HG03280 (cell line): Measurements from ENCODE around the gene GRIP2.

ENCODE experiments used
- ATAC-seq: cut with Tn5 transposase; IDR thresholded peaks from one replicate; pipeline ENCODE4 v1.9.1; 2021; ENCODE audit warnings: mild to moderate bottlenecking, moderate library complexity; ENCODE audit not compliant: unreplicated experiment

The GRIP2 gene

DNA sequence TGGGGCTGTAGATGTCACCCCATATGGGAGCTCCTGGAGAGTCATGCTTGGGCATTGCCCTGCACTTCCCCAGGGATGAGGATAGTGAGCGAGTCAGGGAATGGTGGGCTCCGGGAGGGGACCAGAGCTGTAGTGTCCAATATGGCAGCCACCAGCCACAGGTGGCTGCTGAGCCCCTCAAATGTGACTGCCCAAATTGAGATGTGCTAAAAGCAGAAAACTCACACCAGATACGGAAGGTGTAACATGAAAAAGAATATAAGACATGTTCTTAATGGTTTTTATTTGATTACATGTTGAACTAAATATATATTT, 31.7 kb downstream of the GRIP2 start:
- no peak for ATAC-seq

DNA sequence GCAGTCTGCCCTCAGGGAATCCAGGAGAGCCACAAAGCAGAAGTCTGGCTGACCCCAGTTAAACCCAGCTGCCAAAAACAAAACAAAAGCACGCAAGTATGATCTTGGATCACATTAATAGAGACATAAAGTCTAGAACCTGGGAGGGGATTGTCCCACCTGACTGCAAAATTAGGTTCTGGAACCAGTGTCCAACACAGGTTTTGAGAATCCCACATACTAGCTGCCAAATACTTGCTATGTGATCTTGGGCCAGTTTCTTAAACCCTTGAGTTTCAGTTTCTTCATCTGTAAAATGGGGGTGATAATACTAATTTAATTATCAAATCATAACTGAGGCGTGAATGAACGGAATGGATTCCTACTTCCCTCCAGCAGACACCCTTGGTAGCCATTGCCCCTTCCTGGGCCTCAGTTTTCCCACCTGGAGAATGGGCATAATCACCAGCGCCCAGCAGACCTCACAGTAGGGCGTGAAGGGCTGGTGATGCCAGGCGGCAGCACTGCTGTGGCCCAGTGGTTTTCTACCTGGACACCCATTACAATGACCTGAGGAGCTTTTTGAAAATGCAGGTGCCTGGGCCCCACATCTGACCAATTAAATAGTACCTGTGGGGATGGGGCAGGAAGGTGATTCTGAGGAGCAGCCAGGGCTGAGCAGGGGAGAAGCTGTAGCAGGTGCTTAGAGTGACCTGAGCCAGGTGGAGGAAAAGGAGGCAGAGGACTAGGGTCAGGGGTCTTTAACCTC, 32.2 kb downstream of the GRIP2 start:
- no peak for ATAC-seq

DNA sequence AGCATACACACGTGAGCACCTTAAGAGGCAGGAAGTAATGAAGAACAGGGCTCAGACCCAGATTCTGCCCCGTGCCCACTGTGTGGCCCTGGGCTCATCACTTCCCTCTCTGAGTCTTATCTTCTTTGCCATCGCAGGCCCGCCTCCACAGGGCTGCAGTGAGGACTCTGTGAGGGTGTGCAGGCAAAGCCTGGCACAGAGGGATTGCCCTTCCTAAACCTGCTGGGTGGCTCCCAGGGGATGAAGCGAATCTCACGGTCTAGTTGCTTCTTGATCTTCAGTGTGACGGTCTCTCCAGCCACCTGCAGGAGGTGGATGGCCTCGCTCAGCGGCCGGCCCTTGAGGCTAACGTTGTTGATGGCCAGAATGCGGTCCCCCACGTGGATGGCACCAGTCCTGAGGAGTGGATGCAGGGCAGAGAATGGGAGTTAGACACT, 32.8 kb downstream of the GRIP2 start:
- ATAC-seq, result no peak

DNA sequence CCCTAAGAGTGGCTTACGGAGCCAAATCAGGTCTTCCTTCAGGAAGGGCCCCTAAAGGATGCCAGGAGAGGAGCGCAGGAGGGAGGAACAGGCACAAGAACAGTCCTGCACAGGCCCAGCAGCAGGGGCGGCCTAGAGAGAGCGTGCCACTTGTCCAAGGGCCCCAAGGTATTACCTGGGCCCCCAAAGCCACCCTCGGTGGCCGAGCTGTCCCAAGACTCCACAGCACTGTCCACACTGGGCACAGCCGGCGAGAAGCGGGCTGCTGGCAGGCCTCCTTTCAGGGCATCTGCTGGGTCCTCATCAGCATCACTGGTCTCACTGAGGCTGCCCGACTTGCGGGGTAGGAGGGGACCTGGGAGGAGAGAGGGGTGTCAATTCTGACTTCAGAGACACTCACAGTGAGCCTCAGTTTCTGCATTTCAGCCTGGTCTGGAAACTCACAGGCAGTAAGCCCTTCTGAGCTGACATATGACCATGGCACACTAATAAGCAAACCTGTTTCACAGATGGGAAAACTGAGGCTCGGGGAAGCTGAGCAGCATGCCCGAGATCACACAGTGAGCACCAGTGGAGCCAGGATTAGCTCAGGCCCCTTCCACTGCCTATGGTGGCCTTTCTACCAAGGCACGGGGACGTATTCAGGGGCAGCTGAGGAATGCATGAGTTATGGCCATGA, 33.4 kb downstream of the GRIP2 start:
- no peak for ATAC-seq

DNA sequence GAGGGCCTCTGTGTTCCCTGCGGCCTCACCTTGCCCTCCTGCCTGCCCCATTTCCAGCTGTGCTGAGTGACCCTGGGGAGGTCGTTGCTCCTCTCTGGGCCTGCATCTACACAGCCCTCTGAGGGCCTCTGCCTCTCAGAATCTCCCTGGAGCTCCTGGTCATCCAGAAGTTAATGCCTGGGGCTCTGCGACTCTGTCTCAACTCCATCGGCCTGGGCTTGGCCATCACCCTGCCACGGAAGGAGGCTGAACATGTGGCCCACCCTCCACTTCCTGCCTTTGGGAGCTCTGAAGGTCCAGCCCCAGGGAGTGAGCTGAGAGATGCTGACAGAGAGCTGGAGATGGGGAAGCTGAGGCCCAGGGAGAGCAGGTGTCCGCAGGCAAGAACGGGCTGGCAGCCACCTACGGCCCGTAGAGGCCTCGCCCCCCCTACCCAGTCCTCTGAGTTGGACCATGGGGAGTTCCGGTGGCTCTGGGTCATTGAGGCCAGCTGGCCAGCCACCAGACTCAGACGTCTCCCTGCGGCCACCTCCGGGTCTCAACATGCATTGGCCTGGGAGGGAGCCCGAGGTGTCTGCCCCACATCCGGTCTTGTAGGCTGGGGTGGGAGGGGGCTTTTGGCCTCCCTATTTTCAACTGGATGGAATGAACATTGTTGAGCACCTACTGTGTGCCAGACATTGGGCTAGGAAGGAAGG, 34.2 kb downstream of the GRIP2 start:
- ATAC-seq, result no peak

DNA sequence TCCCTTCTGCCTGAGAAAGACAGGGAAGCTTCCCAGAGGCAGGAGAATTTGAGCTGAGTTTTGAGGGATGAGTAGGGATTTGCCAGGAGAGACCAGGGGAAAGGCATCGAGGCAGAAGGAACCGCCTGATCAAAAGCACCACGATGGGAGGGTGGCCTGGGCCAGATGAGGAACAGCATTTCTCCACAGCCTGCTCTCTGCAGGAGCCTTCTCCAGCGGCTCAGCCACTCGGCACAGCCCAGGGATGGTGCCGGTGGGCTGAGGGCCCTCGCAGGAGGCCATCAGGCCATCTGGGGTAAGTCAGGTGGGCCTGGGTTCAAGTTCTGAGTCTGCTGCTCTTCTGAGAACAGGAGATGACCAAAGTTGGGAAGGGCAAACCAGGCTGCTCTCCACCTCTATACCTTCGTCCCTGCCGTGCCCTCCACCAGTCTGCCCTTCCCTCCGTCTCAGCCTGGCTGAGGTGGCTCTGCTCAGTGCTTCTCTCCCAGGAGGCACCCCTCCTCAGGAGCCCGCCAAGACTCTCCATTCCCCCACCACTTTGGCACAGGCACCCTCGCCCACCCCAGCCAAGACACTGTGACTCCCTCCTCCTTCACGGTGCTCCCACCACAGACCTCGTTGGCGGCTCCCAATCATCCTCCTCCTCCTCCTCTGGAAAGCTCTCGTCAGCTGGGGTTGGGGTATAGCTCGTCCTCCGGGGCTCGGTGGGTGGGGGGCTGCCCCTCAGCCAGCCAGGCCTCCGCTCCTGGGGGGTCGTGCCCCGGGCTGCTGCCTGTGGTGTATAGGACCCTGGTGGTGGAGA, 34.9 kb downstream of the GRIP2 start:
- no peak for ATAC-seq

DNA sequence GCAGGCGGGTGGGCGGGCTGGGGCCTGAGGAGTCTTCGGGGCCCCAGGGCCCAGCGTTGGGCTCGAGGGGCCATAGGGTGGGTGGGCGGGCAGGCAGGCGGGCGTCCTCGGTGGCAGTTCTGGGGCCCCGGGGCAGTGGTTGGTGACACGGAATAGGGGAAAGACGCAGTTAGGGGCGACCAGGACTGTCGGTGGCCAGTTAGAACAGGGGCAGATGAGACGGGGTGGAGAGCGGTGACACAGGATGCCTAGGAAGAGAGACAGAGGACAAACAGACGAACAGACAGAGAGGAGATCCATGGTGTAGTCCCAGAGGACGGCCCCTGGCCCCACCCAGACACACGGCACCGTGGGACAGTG, 36.5 kb downstream of the GRIP2 start:
- ATAC-seq, result no peak

DNA sequence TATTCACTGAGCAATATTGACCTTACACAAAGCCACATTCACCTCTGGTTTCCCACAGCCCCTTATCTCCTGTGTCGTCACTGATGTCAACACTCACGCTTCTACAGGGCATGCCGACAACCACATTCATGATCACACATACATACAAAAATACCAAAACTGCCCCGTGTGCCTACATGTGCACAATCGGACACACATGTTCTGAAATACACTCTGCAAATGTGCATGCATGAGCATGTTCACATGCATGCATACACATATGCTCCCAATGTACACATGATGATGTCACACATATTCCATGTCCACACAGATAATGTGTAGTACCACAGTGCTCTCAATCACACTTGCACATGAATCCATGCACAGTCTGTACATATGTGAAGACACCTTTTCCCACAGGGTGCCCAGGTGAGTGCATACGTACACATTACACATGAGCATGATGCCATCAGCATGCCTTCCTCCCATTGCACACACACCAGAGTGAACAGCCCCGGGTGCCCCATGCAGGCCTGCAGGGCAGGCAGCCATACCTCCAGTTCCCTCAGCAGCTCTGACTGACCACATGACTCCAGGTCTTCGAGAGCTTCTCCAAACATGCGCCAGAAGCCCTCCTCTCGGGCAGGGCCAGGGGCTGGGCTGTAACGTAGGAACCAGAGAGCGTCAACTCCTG, 37.0 kb downstream of the GRIP2 start:
- no peak for ATAC-seq

DNA sequence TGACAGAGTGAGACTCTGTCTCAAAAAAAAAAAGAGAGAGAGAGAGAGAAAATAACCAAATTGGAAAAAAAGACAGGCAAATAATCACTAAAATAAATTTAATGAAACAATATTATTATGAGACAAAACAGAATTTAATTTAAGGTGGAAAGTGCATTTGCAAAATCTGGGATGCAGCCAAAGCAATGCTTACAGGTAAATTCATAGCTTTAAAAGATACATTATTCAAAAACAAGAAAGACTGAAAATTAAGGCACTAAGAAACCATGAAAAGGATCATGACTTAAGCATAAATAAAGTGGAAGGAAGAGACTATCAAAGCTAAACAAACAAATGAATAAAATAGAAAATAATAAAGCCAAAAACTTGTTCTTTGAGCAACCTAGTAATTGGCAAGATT, 37.7 kb downstream of the GRIP2 start:
- ATAC-seq, result no peak

DNA sequence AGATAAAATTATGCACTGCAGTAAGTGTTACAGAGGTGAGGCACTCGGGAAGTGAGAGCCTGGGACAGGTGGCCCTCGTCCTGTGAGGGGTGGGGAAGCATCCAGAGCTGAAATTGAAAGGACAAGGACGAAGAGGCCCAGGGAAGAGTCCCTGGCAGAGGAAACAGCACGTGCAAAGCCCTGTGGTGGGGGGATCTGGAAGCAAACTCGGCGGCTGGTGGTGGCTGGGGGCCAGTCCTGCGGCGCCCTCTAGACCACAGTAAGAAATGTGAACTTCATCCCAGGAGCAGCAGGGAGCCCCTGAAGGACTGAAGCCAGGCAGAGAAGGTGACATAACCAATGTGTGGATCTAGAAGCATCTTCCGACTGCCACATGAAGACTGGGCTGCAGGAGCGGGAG, 42.8 kb downstream of the GRIP2 start:
- ATAC-seq, result no peak

DNA sequence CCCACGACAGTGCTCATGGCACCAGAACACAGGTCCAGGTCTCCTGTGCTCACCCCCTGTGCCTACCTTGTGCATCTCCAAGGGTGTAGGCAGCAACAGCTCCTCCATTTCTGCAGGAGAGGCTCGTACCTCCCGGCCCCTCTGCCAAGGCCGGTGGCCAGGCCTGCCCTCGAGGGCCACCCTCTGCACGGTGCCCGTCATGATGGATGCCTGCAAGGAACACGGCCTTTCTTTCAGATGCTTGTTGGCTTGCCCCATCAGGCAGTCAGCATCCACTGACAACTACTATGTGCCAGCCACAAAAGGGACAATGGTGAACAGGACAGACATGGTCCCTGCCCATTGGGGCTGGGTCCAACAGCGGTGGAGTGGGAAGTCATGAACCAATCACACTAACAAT, 43.8 kb downstream of the GRIP2 start:
- no peak for ATAC-seq

DNA sequence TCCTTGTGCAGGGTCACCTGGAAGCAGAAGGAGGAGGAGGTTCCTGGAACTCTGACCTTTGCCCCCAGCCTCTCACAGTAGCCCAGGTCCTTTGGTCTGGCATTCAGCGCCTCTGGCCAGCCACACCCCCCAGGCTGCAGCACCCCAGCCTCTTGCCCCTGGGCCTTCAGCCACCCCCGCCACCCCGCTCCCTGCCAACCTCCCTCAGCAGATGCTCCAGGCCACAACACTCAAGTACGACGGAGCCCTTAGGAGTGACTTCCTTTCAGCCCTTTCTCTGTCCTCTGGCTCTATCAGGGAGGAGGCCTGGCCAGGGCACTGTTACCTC, 45.2 kb downstream of the GRIP2 start:
- ATAC-seq, result no peak

DNA sequence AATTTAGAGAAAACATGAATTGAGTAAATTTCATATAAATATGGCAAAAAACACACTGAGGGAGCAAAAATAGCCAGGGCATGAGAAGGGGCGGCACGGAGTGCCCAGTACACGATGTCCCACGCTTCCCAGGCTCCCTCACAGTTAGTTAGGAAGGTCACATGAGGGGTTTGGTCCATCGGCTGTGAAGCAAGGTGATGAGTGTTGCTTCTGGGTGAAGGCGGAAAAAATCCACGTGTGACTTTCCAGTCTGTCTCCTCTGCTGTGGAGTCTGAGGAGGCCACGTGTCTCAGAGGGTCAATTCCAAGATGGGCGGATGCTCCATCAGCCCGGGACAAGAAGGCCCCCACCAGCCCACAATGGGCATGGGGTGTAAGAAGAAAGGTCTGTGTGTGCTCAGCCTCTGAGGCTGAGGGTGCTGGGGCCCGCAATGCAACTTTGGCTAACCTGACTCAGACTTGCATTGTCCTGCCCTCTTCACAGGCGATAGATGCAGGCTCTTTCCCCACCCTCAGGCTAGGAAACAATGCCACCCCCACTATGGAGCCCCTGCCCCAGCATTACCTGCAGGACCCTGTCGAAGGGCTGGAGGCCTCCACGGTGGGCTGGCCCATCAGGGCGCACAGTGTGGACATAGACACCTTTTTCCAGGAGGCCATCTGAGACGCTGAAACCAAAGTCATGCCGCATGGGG, 45.7 kb downstream of the GRIP2 start:
- no peak for ATAC-seq

DNA sequence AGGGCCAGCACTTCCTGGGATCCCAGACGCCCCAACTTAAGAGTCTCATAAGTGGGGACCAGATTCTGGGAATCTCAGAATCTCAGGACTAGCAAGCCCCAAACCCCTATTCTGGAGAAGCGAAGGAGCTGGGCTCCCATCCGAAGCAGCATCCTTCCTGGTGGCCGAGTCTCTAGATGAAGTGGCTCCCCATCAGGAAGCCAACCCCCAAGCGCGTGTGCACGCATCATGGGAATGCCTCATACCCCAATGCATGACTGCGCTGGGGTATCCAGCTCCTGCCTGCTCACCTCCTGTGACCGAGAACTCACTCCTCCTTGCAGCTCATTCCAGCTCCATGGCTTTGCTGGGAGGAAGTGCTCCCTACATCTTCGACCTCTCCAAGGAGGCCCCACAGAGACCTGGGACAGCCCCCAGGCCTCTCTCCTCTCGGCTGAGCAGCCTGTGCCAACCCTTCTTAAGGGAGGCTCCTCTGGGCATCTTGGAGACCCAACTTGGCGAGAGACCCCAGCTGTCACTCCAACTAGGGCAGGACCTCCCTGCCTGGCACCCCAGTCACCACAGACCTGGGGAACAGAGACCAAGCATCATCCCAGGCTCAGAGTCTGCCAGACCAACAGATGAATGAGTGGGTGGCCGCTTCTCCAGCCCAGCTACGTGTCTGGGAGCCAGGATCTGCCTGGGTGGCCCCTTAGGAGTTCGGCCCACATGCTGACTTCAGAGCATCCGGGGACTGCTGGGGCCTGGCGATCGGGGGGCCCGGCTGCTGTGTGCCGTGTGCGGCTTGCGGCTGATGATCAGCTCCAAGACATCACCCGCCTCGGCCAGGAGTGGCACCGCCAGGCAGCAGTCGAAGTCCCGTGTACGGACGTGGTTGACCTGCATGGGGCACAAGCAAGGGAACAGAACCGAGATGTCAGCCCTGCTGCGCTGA, 46.9 kb downstream of the GRIP2 start:
- ATAC-seq, result no peak

DNA sequence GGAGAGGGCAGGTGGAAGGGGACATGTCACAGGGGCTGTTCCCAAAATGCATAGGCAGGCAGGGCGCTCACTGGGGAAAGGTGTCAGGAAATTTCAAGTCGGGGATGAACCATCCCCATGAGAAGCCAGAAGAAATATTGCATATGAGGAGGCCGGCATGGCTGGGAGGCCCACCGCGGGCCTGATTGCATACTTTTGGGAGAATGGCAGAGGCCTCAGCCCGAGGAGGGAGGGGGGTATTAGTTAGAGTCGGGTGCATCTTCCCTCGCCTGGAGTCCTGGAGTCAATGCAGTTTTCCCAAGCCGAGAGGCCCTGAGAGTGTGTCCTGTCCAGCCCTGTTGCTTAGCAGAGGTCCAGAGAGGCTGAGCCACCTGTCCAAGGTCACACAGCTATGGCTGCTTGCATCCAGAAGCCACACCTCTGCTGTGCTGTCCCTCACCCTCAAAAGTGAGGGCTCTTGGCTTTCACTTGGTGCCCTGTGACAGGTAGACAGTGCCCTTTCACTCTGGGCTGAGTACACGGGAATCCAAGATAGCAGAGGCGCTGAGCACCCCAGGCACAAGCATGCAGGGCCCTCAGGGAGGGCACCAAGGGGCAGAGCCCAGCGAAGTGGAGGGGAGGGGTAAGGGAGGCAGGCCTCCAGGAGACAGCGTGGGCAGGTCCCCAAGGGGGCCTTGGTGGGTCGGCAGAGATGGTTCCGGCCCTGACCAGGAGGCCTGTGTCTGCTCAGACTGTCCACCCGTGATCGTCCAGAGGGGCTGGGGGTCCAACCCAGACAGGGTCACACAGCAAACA, 48.5 kb downstream of the GRIP2 start:
- no peak for ATAC-seq

DNA sequence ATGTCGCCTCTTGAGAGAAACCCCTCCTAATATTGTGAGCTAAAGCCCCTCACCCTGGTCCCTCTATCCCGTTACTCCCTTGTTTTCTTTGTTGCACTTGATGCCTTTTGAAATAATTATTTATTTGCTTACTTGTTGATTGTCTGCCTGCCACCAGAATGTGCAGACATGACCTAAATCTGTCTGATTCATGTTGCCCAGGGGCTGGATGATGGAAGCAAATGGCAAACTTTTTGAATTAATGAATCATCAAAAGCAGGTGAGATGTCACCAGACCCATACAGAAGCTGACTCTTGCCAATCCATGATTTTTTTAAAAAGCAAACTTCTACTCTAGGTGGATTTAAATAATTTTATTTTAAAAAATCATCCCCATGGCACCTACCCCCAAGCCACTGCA, 49.3 kb downstream of the GRIP2 start:
- ATAC-seq, result no peak

DNA sequence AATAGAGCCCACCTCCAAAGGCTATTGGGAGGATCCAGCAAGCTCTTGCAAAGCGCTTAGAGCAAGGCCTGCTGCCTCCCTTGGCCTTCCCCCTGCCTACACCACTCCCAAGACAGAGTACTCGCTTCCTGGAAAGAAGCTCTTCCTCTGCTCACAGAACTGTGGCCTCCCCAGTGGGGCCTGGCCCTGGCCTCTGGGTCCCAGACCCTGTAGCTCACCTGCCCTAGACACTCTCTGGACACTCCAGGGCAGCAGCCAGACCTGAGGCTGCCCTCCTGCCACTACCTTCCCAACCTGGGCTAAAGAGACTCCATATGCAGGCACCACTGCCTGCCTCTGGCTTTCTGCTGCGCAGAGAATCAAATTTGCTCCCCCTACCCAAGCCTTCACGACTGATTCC, 49.9 kb downstream of the GRIP2 start:
- no peak for ATAC-seq

DNA sequence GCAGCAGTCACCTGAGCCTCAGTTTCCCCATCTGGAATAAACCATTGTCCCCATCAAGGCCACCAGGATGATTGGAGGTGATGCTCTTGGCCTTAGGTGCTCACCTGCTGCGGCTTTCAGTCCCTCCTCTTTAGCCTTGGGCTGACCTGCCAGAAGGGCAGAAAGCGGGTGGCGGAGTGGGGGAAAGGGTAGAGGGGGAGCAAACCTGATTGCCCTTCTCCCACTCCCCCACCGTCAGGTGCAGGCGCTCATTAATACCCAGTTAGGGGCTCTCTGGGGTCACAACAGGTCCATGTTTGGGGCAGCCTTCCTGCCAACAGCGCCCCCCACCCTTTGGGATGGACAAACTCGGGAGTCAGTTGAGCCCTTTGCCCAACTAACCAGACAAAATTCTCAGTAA, 50.5 kb downstream of the GRIP2 start:
- no peak for ATAC-seq
